NB4 (cell line): ENCODE results near the gene ARAP2.

ENCODE experiments used
- DNase-seq: peaks from one replicate; pipeline ENCODE4 v3.0.0; 2010; ENCODE audit warnings: low read depth
- H3K4me3 ChIP-seq: one replicate; pipeline ENCODE4 v1.5.1; 2011; ENCODE audit warnings: mild to moderate bottlenecking, low read depth, low read length, moderate library complexity
- CTCF ChIP-seq: IDR thresholded peaks from one replicate; pipeline ENCODE4 v1.5.1; 2012; ENCODE audit warnings: low read depth, low read length
- MAX ChIP-seq: IDR thresholded peaks from 2 replicates; pipeline ENCODE4 v1.6.1; 2011; ENCODE audit warnings: low read depth, low read length
- MYC ChIP-seq: IDR thresholded peaks from 2 replicates; pipeline ENCODE4 v1.6.1; 2011; ENCODE audit warnings: low read depth, low read length
- POLR2A ChIP-seq: IDR thresholded peaks from 2 replicates; pipeline ENCODE4 v1.6.1; 2011; ENCODE audit warnings: mild to moderate bottlenecking; ENCODE audit not compliant: insufficient read length; ENCODE audit errors: extremely low read depth

The ARAP2 gene

GRCh38 chr4:36237366-36238313 lies 6.7 kb downstream of the ARAP2 start:
- DNase-seq = peak; percentile 71
- TF ChIP-seq MYC (no peak), POLR2A (no peak), MAX (no peak), CTCF (no peak)
- no peak overlapping the region for H3K4me3 ChIP-seq

GRCh38 chr4:36236159-36236558 lies 8.2 kb downstream of the ARAP2 start:
- no peak for DNase-seq
- H3K4me3 ChIP-seq = no peak overlapping the region
- TF ChIP-seq MAX (no peak), POLR2A (no peak)

- TF ChIP-seq CTCF = peak; percentile 6
- TF ChIP-seq MAX = no peak
- H3K4me3 ChIP-seq = no peak overlapping the region
- peak; percentile 16 for DNase-seq
Measured at GRCh38 chr4:36235306-36235705, 9.0 kb downstream of the ARAP2 start.

- no peak for TF ChIP-seq MAX
- TF ChIP-seq CTCF = no peak
- TF ChIP-seq MYC = no peak
- no peak for TF ChIP-seq POLR2A
- no peak overlapping the region for H3K4me3 ChIP-seq
- no peak for DNase-seq
Measured at GRCh38 chr4:36233567-36234266, 10.6 kb downstream of the ARAP2 start.

GRCh38 chr4:36230534-36230933 lies 13.8 kb downstream of the ARAP2 start:
- no peak for TF ChIP-seq POLR2A
- no peak overlapping the region for H3K4me3 ChIP-seq
- DNase-seq = no peak

GRCh38 chr4:36227913-36228312 lies 16.4 kb downstream of the ARAP2 start:
- no peak for DNase-seq
- TF ChIP-seq CTCF (no peak), MAX (no peak), POLR2A (no peak), MYC (no peak)

More at GRCh38 chr4:36227913-36228312, 16.4 kb downstream of the ARAP2 start:
- no peak overlapping the region for H3K4me3 ChIP-seq
